HG03439 (cell line): ENCODE measurements around the gene DENND1A.

ENCODE experiments used
- ATAC-seq: cut with Tn5 transposase; IDR thresholded peaks from one replicate; pipeline ENCODE4 v1.9.1; 2021; ENCODE audit warnings: mild to moderate bottlenecking, moderate library complexity; ENCODE audit not compliant: unreplicated experiment

Gene DENND1A

GRCh38 chr9:123550797-123551196, 379.1 kb downstream of the DENND1A start:
- no peak for ATAC-seq

GRCh38 chr9:123550012-123550411, 379.9 kb downstream of the DENND1A start:
- ATAC-seq = no peak

- ATAC-seq = no peak
Observed at GRCh38 chr9:123548741-123549545, 381.0 kb downstream of the DENND1A start.

GRCh38 chr9:123544007-123544827, 385.7 kb downstream of the DENND1A start:
- no peak for ATAC-seq

- ATAC-seq = no peak
Observed at GRCh38 chr9:123543492-123543891, 386.4 kb downstream of the DENND1A start.

- no peak for ATAC-seq
Observed at GRCh38 chr9:123542435-123543225, 387.3 kb downstream of the DENND1A start.

- no peak for ATAC-seq
Observed at GRCh38 chr9:123541411-123541810, 388.5 kb downstream of the DENND1A start.

GRCh38 chr9:123540457-123540856, 389.5 kb downstream of the DENND1A start:
- ATAC-seq = no peak

- ATAC-seq = no peak
Observed at GRCh38 chr9:123537809-123538208, 392.1 kb downstream of the DENND1A start.

GRCh38 chr9:123536455-123536868, 393.5 kb downstream of the DENND1A start:
- no peak for ATAC-seq

- ATAC-seq = no peak
Observed at GRCh38 chr9:123534336-123534735, 395.6 kb downstream of the DENND1A start.

GRCh38 chr9:123530244-123530643, 399.7 kb downstream of the DENND1A start:
- ATAC-seq = no peak

GRCh38 chr9:123528501-123528900, 401.4 kb downstream of the DENND1A start:
- ATAC-seq = no peak

GRCh38 chr9:123527981-123528380, 401.9 kb downstream of the DENND1A start:
- no peak for ATAC-seq

GRCh38 chr9:123525957-123526356, 404.0 kb downstream of the DENND1A start:
- no peak for ATAC-seq

- ATAC-seq = no peak
Observed at GRCh38 chr9:123525424-123525823, 404.5 kb downstream of the DENND1A start.

- ATAC-seq = no peak
Observed at GRCh38 chr9:123524866-123525265, 405.1 kb downstream of the DENND1A start.

GRCh38 chr9:123523845-123524244, 406.1 kb downstream of the DENND1A start:
- no peak for ATAC-seq

- no peak for ATAC-seq
Observed at GRCh38 chr9:123523001-123523400, 406.9 kb downstream of the DENND1A start.

GRCh38 chr9:123522251-123522650, 407.7 kb downstream of the DENND1A start:
- ATAC-seq = no peak

GRCh38 chr9:123518338-123518737, 411.6 kb downstream of the DENND1A start:
- no peak for ATAC-seq
